HG02973 (cell line): Measurements from ENCODE around the gene DOK7.
"Not testable (repeated sequence)": the region's sequence is repeated elsewhere in the genome, so short reads cannot be mapped to it uniquely, and the experiment has no call there.

Experiments
- ATAC-seq: cut with Tn5 transposase; IDR thresholded peaks from one replicate; pipeline ENCODE4 v1.9.1; 2021; ENCODE audit warnings: moderate library complexity; ENCODE audit not compliant: unreplicated experiment

The DOK7 gene

DNA sequence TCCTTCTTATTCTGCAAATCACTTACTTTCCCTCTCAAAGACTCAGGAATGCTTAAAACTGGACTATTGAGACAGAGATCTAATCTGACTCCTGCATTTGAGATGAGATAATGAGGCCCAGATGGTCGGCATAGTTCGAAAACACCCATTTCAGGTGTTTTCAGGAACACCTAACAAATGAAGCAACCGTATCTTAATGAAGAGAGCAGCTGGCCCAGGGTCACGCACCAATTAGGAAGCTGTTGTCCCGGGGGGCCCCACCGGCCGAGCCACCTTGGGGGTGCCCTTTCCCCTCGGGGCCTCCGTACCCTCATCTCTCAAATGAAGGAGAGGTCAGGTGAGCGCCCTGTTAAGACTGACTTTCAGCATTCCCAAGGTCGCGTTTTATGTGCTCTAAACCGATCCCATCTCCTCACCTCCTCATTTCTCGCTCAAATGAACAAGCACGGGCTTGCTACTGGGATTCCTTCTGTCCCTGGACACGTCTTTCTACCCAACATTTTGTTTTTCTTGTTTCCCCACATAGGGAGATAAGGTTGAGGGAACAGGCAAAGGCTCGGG is 68.3 kb downstream of the DOK7 start:
- no peak for ATAC-seq

GRCh38 chr4:3531879-3532750 is 69.0 kb downstream of the DOK7 start, which contains the start of gene LRPAP1:
Gene LRPAP1 (minus strand): TSS chr4:3532422. CDS start chr4:3532412, 10 bp downstream.
- peak; percentile 81 for ATAC-seq

DNA sequence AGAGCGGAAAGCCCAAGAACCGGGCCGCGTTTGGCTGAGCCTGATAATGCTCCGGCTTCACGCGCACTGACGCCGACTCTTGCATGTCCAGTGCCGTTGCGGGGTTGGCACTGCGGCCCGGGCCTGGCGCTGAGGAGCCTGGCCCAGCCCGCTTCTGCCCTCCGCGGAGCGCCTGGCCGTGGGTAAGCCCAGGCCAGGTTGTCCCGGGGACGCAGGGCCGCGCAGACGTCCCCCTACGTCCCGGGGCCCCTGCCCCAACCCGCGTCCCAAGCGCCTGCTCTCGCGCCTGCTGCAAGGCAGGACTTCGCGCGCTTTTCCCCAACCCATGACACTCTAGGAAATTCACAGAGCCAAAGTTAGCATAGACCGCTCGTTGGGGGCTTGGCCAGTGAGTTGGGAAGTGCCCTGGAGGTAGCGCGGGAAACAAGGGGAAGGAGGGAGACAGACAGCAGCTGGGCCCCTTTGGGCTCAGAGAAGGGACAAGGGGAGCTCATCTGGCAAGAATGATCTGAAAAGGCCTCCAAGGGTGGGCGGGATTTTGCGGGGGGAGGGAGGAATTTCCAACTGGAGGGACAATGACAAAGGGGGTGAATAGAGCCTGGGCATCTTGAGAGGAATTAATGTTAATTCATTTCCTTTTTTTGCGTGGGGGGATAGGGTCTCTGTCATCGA is 69.8 kb downstream of the DOK7 start:
- no peak for ATAC-seq

DNA sequence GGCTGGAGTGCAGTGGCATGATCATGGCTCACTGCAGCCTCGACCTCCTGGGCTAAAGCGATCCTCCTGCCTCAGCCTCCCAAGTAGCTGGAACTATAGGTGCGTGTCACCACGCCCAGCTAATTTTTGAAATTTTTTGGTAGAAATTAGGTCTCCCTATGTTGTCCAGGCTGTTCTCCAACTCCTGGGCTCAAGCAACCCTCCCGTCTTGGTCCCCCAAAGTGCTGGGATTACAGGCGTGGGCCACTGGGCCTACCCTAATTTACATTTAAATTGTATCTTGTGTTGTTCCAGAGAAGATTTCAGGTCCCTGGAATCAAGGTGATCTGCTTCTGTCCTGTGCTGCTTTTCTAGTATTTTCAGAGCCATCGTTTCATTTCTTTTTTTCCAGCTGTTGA is 70.3 kb downstream of the DOK7 start:
- ATAC-seq: no peak

DNA sequence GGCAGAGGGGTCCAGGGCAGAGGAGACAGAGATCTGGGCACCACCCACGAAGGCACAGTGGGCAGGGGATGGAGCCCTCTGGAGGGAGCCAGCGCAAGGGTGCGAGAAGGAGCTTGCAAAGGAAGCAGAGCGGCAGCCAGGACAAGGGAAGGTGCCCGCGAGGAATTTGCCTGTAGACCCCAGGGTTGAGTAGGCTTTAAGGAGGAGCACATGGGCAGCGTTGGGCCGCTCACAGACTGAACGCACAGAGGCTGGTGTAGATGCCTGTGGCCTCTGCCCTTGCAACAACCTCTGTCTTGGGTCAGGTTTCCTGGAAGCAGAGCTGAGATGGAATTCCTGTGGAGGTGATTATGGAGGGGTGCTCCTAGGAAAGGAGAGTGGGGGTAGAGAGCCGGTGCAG is 72.7 kb downstream of the DOK7 start:
- not testable (repeated sequence) for ATAC-seq

- not testable (repeated sequence) for ATAC-seq
Measured at GRCh38 chr4:3538906-3539305, 75.8 kb downstream of the DOK7 start.

- ATAC-seq: not testable (repeated sequence)
Measured at GRCh38 chr4:3543415-3543814, 80.3 kb downstream of the DOK7 start.
